B cell (primary cell): ENCODE results near the gene URGCP. TPM values are rescaled to one million over a fixed set of nuclear protein-coding genes. Genes with fewer than 3 reads are reported as not detected.

ENCODE experiments used
- ATAC-seq: fragments of 200-7000 bp; cut with Tn5 transposase; one replicate; pipeline ENCODE4 v1.10.0; 2021; ENCODE audit warnings: low read depth, mild to moderate bottlenecking, moderate number of reproducible peaks, moderate library complexity
- CTCF ChIA-PET: fragments of 350-600 bp; sonication (Branson Sonifier 250); formaldehyde crosslinking; loops from one replicate; lab custom pipeline; 2021; ENCODE audit warnings: antibody characterized with exemption, inconsistent platforms; lab: Charles Lee
- POLR2A ChIA-PET: fragments of 350-600 bp; sonication (Branson Sonifier 250); formaldehyde crosslinking; loops from one replicate; lab custom pipeline; 2021; ENCODE audit warnings: antibody characterized with exemption; lab: Charles Lee
- DNase-seq: peaks from one replicate; pipeline ENCODE4 v3.0.0; 2013
- H2AFZ ChIP-seq: 2 replicates; pipeline ENCODE4 v1.6.1; 2012; ENCODE audit warnings: mild to moderate bottlenecking, low read depth, low read length; ENCODE audit not compliant: insufficient read depth, poor library complexity, severe bottlenecking
- H3K27ac ChIP-seq, 2 donors: 1 replicate in 1 of 2; 2 replicates in 1 of 2; pipeline ENCODE4 v1.5.1; 2012 to 2013; ENCODE audit warnings: low read length in 2 of 2, mild to moderate bottlenecking in 2 of 2, moderate library complexity in 1 of 2
- H3K27me3 ChIP-seq, 4 experiments: fragments of 200-600 bp in 1 of 4; sonication (generic) in 1 of 4; replicated peaks in 1 of 4; 1 replicate in 2 of 4; 2 replicates in 2 of 4; pipeline versions ENCODE4 v1.6.1 to v1.7.0; 2013 to 2016; ENCODE audit warnings: low read length in 3 of 4, mild to moderate bottlenecking in 2 of 4, mixed read lengths in 1 of 4, moderate library complexity in 1 of 4; ENCODE audit not compliant: insufficient read depth in 4 of 4, control insufficient read depth in 3 of 4; ENCODE audit errors: control extremely low read depth in 1 of 4
- H3K36me3 ChIP-seq, 2 experiments: replicated peaks in 1 of 2; 1 replicate in 1 of 2; 2 replicates in 1 of 2; pipeline versions ENCODE4 v1.6.1 to v1.7.1; 2013; ENCODE audit warnings: low read length in 1 of 2; ENCODE audit not compliant: insufficient read depth in 2 of 2, control insufficient read depth in 1 of 2; ENCODE audit errors: control extremely low read depth in 1 of 2, extremely low read depth in 1 of 2
- H3K4me1 ChIP-seq, 2 donors: fragments of 200-600 bp in 1 of 2; sonication (generic) in 1 of 2; 1 replicate in 1 of 2; 2 replicates in 1 of 2; pipeline versions ENCODE4 v1.5.1 to v1.6.1; 2013 to 2017; ENCODE audit warnings: low read length in 2 of 2; ENCODE audit not compliant: control insufficient read depth in 2 of 2, insufficient read depth in 2 of 2
- H3K4me2 ChIP-seq: replicated peaks from 2 replicates; pipeline ENCODE3; 2012; ENCODE audit warnings: mild to moderate bottlenecking, low read depth, low read length; ENCODE audit not compliant: poor library complexity, severe bottlenecking
- H3K4me3 ChIP-seq, 5 experiments: fragments of 200-600 bp in 1 of 5; sonication (generic) in 1 of 5; 1 replicate in 3 of 5; 2 replicates in 2 of 5; pipeline versions ENCODE4 v1.5.1 to v1.7.0; 2011 to 2016; ENCODE audit warnings: low read length in 4 of 5, mild to moderate bottlenecking in 4 of 5, low read depth in 2 of 5, control low read depth in 1 of 5, moderate library complexity in 1 of 5; ENCODE audit not compliant: insufficient read depth in 1 of 5; ENCODE audit errors: control extremely low read depth in 1 of 5, extremely low read depth in 1 of 5
- H3K79me2 ChIP-seq: fragments of 200-600 bp; sonication (generic); one replicate; pipeline ENCODE4 v1.6.0; 2016; ENCODE audit warnings: low read length; ENCODE audit not compliant: control insufficient read depth, insufficient read depth
- H3K9ac ChIP-seq: fragments of 200-600 bp; sonication (generic); 2 replicates; pipeline ENCODE4 v1.6.1; 2017; ENCODE audit warnings: mild to moderate bottlenecking, low read length, moderate library complexity
- H3K9me3 ChIP-seq, 3 donors: one replicate each; pipeline versions ENCODE4 v1.6.1 to v1.7.1; 2013; ENCODE audit warnings: low read length in 2 of 3; ENCODE audit not compliant: control insufficient read depth in 2 of 3, insufficient read depth in 1 of 3; ENCODE audit errors: control extremely low read depth in 1 of 3
- H4K20me1 ChIP-seq: 2 replicates; pipeline ENCODE4 v1.6.0; 2012; ENCODE audit warnings: mild to moderate bottlenecking, low read length; ENCODE audit not compliant: insufficient read depth, control insufficient read depth, poor library complexity, severe bottlenecking
- H3K27ac Mint-ChIP-seq: one replicate; pipeline ENCODE4 v1.8.0; 2021; ENCODE audit warnings: mixed read lengths
- H3K27me3 Mint-ChIP-seq: one replicate; pipeline ENCODE4 v1.8.0; 2021; ENCODE audit warnings: mixed read lengths
- H3K4me1 Mint-ChIP-seq: one replicate; pipeline ENCODE4 v1.8.0; 2021; ENCODE audit warnings: mixed read lengths
- H3K4me3 Mint-ChIP-seq: one replicate; pipeline ENCODE4 v1.8.0; 2021; ENCODE audit warnings: mixed read lengths
- H3K9me3 Mint-ChIP-seq: one replicate; pipeline ENCODE4 v1.8.0; 2022; ENCODE audit warnings: mixed read lengths; ENCODE audit not compliant: insufficient read depth
- EZH2 ChIP-seq: IDR thresholded peaks from 2 replicates; pipeline ENCODE4 v1.6.1; 2012; ENCODE audit warnings: borderline replicate concordance, low read depth, mild to moderate bottlenecking, moderate library complexity, low read length; ENCODE audit not compliant: insufficient read depth, poor library complexity, severe bottlenecking
- WGBS: methylation state at CpG from one replicate; pipeline ENCODE4 v1.1.5; 2013; ENCODE audit warnings: missing lambda C conversion rate; ENCODE audit not compliant: insufficient coverage; 5-methylcytosine and 5-hydroxymethylcytosine counted together
- intact Hi-C: fragments of 100-400 bp; cut with micrococcal nuclease; formaldehyde crosslinking; loops from one replicate; pipeline ENCODE4 v1.10.0; 2022
- polyA plus RNA-seq: library from polyadenylated mRNA; depleted of rRNA; stranded (reverse); fragments of >200 nt; gene quantifications from 2 replicates; pipeline ENCODE4 v1.2.3, GENCODE V29; 2012
- total RNA-seq, 2 donors: library from RNA; stranded (reverse); fragments of 120-200 nt in 1 of 2; gene quantifications; 1 replicate in 1 of 2; 2 replicates in 1 of 2; pipeline versions ENCODE4 v1.2.3 to v1.2.4, GENCODE V29; 2013 to 2022
- TF ChIP-seq, protein P1 (sequence below): fragments of 200-600 bp; IDR thresholded peaks from one replicate; pipeline ENCODE4 v1.8.0; 2022; ENCODE audit warnings: antibody characterized with exemption, mild to moderate bottlenecking

The URGCP gene
- total and polyA plus RNA-seq, 2 donors (not counting 1 experiment from before 2014, with no cell fraction given): 16.5 to 25.1 TPM

DNA sequence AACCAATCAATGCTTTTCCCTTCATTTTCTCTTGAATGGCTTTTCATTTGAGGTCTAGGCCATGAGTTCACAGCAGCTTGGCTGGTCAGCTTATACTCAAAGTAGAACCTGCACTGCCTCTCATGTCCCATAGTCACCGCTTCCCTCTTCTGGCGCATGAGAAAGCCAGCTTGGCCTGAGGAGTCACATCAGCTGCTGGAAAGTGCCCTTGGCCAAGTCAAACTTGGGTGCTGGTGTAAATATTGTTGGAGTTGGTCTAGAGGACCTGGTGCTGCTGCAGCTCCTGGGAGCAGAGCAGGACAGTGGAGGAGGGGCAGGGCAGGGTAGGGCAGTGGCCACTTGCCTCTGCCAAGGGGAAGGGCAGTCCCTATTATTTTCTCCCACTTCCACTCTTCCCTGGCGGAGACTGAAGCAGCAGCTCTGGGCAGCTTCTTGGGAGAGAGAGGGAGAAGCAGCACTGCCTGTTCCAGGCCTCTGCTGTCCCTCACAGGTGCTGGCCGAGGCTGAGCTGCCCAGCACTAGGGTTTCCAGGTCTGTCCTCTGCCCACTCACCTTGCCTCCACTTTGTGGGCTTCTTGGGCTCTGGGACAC is 32.6 kb upstream of the URGCP start:
- H3K4me3 Mint-ChIP-seq: no peak overlapping the region
- H3K9ac ChIP-seq: no peak overlapping the region
- no peak overlapping the region for H3K4me3 ChIP-seq
- no peaks in the 10 kb centered on the region for H4K20me1 ChIP-seq
- no peaks in the 10 kb centered on the region for H3K27me3 ChIP-seq
- no peak overlapping the region for H2AFZ ChIP-seq
- intact Hi-C loops: no loop called here
- no peak overlapping the region for H3K27ac ChIP-seq
- no peaks in the 10 kb centered on the region for H3K79me2 ChIP-seq
- no peaks in the 10 kb centered on the region for H3K9me3 Mint-ChIP-seq
- POLR2A ChIA-PET: no interaction called here
- no peak overlapping the region for H3K4me2 ChIP-seq
- ATAC-seq (no peak), DNase-seq (no peak)
- CTCF ChIA-PET: no interaction called here
- H3K4me1 ChIP-seq: no peaks in the 10 kb centered on the region
- no peaks in the 10 kb centered on the region for H3K9me3 ChIP-seq
- no peaks in the 10 kb centered on the region for H3K4me1 Mint-ChIP-seq
- WGBS: 96% methylated on average over 3 of the region's 4 CpGs
- TF ChIP-seq, protein P1, sequence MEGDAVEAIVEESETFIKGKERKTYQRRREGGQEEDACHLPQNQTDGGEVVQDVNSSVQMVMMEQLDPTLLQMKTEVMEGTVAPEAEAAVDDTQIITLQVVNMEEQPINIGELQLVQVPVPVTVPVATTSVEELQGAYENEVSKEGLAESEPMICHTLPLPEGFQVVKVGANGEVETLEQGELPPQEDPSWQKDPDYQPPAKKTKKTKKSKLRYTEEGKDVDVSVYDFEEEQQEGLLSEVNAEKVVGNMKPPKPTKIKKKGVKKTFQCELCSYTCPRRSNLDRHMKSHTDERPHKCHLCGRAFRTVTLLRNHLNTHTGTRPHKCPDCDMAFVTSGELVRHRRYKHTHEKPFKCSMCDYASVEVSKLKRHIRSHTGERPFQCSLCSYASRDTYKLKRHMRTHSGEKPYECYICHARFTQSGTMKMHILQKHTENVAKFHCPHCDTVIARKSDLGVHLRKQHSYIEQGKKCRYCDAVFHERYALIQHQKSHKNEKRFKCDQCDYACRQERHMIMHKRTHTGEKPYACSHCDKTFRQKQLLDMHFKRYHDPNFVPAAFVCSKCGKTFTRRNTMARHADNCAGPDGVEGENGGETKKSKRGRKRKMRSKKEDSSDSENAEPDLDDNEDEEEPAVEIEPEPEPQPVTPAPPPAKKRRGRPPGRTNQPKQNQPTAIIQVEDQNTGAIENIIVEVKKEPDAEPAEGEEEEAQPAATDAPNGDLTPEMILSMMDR: no peak
- TF ChIP-seq EZH2: no peak
- H3K27ac Mint-ChIP-seq: no peak overlapping the region
- H3K27me3 Mint-ChIP-seq: no peaks in the 10 kb centered on the region
- H3K36me3 ChIP-seq: no peaks in the 10 kb centered on the region

DNA sequence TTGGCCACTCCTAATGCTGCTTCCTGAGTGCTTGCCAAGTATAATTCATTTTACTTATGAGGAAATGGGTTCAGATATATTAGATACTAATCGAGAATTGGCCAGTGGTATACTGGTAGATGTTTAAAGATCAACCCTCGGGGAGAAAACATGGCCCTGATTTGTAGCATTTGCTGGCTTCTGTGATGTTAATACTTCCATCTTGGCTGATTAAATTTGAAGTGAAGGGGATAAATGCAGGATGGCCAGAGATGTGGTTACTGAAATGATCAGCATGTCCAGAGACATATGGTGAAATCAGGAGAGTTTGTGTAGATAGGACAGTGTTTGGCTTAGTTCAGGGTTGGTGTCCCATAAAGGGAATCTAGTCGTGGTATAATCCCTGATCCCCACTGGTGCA is 31.0 kb upstream of the URGCP start:
- H3K36me3 ChIP-seq: no peaks in the 10 kb centered on the region
- H3K79me2 ChIP-seq: peaks cover under 1% of the 10 kb centered on the region
- no peaks in the 10 kb centered on the region for H3K9me3 ChIP-seq
- no peaks in the 10 kb centered on the region for H3K27me3 ChIP-seq
- no peak overlapping the region for H2AFZ ChIP-seq
- 96% methylated on average over 3 of the region's 3 CpGs for WGBS
- H3K27ac Mint-ChIP-seq: no peak overlapping the region
- no peak overlapping the region for H3K4me2 ChIP-seq
- no peak for ATAC-seq
- no peaks in the 10 kb centered on the region for H3K4me1 Mint-ChIP-seq
- H3K27ac ChIP-seq: no peak overlapping the region
- no peak overlapping the region for H3K9ac ChIP-seq
- intact Hi-C loops: no loop called here
- no peak overlapping the region for H3K4me3 ChIP-seq
- TF ChIP-seq EZH2: no peak
- TF ChIP-seq, protein P1: no peak
- ChIA-PET CTCF (no interaction called here), POLR2A (no interaction called here)
- no peaks in the 10 kb centered on the region for H4K20me1 ChIP-seq
- DNase-seq: no peak
- H3K4me1 ChIP-seq: no peaks in the 10 kb centered on the region
- H3K27me3 Mint-ChIP-seq: no peaks in the 10 kb centered on the region
- H3K4me3 Mint-ChIP-seq: no peak overlapping the region
- H3K9me3 Mint-ChIP-seq: no peaks in the 10 kb centered on the region
